Thyroid gland (tissue), 4 donors: ENCODE data around the gene RAB11FIP4.

Experiments
- POLR2A ChIP-seq, 2 donors: fragments of 450-650 bp; IDR thresholded peaks; one replicate each; pipeline ENCODE4 v1.6.1; 2017; ENCODE audit warnings: antibody characterized with exemption in 2 of 2, mild to moderate bottlenecking in 2 of 2, moderate library complexity in 1 of 2
- TF ChIP-seq, protein P1 (sequence below), 6 experiments: fragments of 200-600 bp in 3 of 6; fragments of 450-650 bp in 3 of 6; sonication (generic) in 3 of 6; IDR thresholded peaks; one replicate each; pipeline ENCODE4 v1.5.1; 2016 to 2019; ENCODE audit warnings: antibody characterized with exemption in 6 of 6, mild to moderate bottlenecking in 2 of 6, inconsistent platforms in 1 of 6, moderate library complexity in 1 of 6

GRCh38 chr17:31587462-31587861, 196.0 kb downstream of the RAB11FIP4 start:
- TF ChIP-seq, protein P1, sequence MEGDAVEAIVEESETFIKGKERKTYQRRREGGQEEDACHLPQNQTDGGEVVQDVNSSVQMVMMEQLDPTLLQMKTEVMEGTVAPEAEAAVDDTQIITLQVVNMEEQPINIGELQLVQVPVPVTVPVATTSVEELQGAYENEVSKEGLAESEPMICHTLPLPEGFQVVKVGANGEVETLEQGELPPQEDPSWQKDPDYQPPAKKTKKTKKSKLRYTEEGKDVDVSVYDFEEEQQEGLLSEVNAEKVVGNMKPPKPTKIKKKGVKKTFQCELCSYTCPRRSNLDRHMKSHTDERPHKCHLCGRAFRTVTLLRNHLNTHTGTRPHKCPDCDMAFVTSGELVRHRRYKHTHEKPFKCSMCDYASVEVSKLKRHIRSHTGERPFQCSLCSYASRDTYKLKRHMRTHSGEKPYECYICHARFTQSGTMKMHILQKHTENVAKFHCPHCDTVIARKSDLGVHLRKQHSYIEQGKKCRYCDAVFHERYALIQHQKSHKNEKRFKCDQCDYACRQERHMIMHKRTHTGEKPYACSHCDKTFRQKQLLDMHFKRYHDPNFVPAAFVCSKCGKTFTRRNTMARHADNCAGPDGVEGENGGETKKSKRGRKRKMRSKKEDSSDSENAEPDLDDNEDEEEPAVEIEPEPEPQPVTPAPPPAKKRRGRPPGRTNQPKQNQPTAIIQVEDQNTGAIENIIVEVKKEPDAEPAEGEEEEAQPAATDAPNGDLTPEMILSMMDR (IDR thresholded peaks at IDR 0.05) = no peak
- TF ChIP-seq POLR2A (IDR thresholded peaks at IDR 0.05) = no peak
